ENCODE measurements around the gene ZNF780A. TPM values are rescaled to one million over a fixed set of nuclear protein-coding genes. Genes with fewer than 3 reads are reported as not detected.

The ZNF780A gene
- total and polyA plus RNA-seq, 2 of the 8 experiments (the other 6 are each of a cell fraction or from before 2014, with no cell fraction given) = 3.5 to 12.0 TPM

DNA sequence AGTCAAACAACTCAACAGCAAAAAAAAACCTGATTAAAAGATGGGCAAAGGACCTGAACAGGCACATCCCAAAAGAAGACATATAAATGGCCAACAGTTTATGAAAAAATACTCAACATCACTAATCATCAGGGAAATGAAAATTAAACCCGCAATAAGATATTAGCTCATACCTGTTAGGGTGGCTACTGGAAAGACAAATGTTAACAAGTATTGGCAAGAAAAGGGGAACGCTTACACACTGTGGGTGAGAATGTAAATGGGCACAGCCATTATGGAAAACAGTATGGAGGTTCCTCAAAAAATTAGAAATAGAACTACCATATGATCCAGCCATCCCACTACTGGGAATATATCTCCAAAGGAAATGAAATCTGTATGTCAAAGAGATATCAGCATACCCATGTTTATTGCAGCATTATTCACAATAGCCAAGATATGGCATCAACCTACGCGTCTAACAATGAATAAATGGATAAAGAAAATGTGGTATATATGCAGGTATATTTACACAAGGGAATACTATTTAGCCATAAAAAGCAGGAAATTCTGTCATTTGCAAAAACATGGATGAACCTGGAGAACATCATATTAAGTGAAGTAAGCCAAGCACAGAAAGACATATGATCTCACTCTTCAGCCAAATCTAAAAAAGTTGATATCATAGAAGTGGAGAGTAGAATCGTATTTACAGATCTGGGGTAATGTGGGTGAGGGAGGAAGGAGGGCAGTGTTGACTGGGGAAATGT, 2.3 kb downstream of the ZNF780A start:
- Histone ChIP-seq H3K14ac (ENCODE audit: insufficient read length) (no peak overlapping the region), H3K36me3 (ENCODE audit: control insufficient read depth in 2 of 4, insufficient read depth in 4 of 4, low read length in 3 of 4) (peaks cover 0 to 3% (median under 1%) of the 10 kb centered on the region in 4 experiments; a peak in 2 of 8 replicates), H3K79me2 (ENCODE audit: control insufficient read depth in 1 of 2, insufficient read depth in 2 of 2, low read length in 2 of 2) (peaks cover 0 to 35% of the 10 kb centered on the region in 2 experiments; a peak in 2 of 4 replicates), H2BK120ac (replicated peaks; ENCODE audit: low read depth, low read length) (no peak overlapping the region), H2BK5ac (ENCODE audit: low read depth, low read length) (no peak overlapping the region), H3K27me3 (replicated peaks in 1 of 4; ENCODE audit: control insufficient read depth in 3 of 4, extremely low read depth in 1 of 4, insufficient read depth in 3 of 4, low read length in 3 of 4) (no peaks in the 10 kb centered on the region; a peak in 1 of 7 replicates), H3K23ac (ENCODE audit: insufficient read length) (no peak overlapping the region), H2BK20ac (ENCODE audit: low read length) (no peak overlapping the region), H3K27ac (ENCODE audit: low read depth, low read length) (no peak overlapping the region), H3K56ac (replicated peaks; ENCODE audit: insufficient read length, low read depth, low read length) (no peak overlapping the region), H3K9ac (replicated peaks in 1 of 4; ENCODE audit: extremely low read depth in 1 of 4, low read depth in 3 of 4, low read length in 3 of 4) (no peak overlapping the region), H4K91ac (replicated peaks; ENCODE audit: insufficient read length, low read length) (no peak overlapping the region), H2AFZ (ENCODE audit: low read length) (no peak overlapping the region), H4K8ac (ENCODE audit: extremely low read depth, insufficient read depth, low read length) (no peak overlapping the region), H3K4me3 (ENCODE audit: extremely low read depth in 1 of 4, insufficient read depth in 2 of 4, low read depth in 3 of 4, low read length in 4 of 4) (no peak overlapping the region), H4K5ac (ENCODE audit: insufficient read length, low read depth, low read length) (no peak overlapping the region), H3K9me3 (ENCODE audit: insufficient read depth in 2 of 2, low read depth in 1 of 2, low read length in 1 of 2) (no peaks in the 10 kb centered on the region), H2BK12ac (ENCODE audit: low read depth, low read length) (no peak overlapping the region), H2AK5ac (ENCODE audit: low read depth, low read length) (no peak overlapping the region), H2BK15ac (ENCODE audit: low read length) (no peak overlapping the region), H3K4me1 (replicated peaks in 1 of 4; ENCODE audit: control insufficient read depth in 3 of 4, insufficient read depth in 4 of 4, low read length in 3 of 4) (peaks cover 0 to 2% (median 0%) of the 10 kb centered on the region in 4 experiments; a peak in 3 of 7 replicates), H3K79me1 (ENCODE audit: low read depth, low read length) (no peaks in the 10 kb centered on the region), H3K23me2 (ENCODE audit: low read depth, low read length) (peaks cover 5% of the 10 kb centered on the region), H3K4ac (replicated peaks; ENCODE audit: insufficient read length, low read depth, low read length) (no peak overlapping the region), H4K20me1 (replicated peaks in 1 of 2; ENCODE audit: control insufficient read depth in 1 of 2, insufficient read depth in 2 of 2, low read length in 2 of 2) (no peaks in the 10 kb centered on the region), H3K18ac (ENCODE audit: extremely low read depth, low read length) (no peak overlapping the region), H3K4me2 (ENCODE audit: insufficient read depth in 1 of 2, low read depth in 2 of 2, low read length in 2 of 2) (no peak overlapping the region; a peak in 1 of 4 replicates)
- WGBS, 2 experiments (ENCODE audit: extremely low coverage in 1 of 2, insufficient coverage in 1 of 2, insufficient read length in 1 of 2, insufficient replicate concordance in 2 of 2, low coverage in 1 of 2, low lambda C conversion rate in 2 of 2, missing lambda C conversion rate in 1 of 2) = 88% methylated on average over 5 of the region's 5 CpGs; no CpG with 5 or more reads in 1 of the 2 experiments
- no peak for DNase-seq (ENCODE audit: low read depth in 1 of 2, low spot score in 2 of 2)
- POLR2A ChIA-PET (ENCODE audit: partially characterized antibody) = no interaction called here
- CTCF ChIA-PET (ENCODE audit: partially characterized antibody) = interaction anchor here (0.9 kb wide), 1 partner anchor 53 kb away, joined by 3 read pairs; no protein-coding TSS in a partner anchor
- FAIRE-seq = no peak
- TF ChIP-seq CTBP2 (IDR thresholded peaks at IDR 0.05; ENCODE audit: borderline replicate concordance, insufficient read depth, insufficient read length, low read length) = no peak
- no peak for TF ChIP-seq HDAC2 (IDR thresholded peaks at IDR 0.05; ENCODE audit: borderline replicate concordance in 1 of 2, low read depth in 2 of 2, low read length in 2 of 2)
- no peak for TF ChIP-seq NRF1 (IDR thresholded peaks at IDR 0.05; ENCODE audit: low read depth, low read length)
- no peak for TF ChIP-seq POLR2AphosphoS5 (IDR thresholded peaks at IDR 0.05; ENCODE audit: low read depth, low read length)
- TF ChIP-seq YY1 (IDR thresholded peaks at IDR 0.05; ENCODE audit: low read depth, low read length) = no peak
- no peak for TF ChIP-seq CBX8 (IDR thresholded peaks at IDR 0.05; ENCODE audit: borderline replicate concordance, low read depth, low read length)
- no peak for TF ChIP-seq SIX5 (IDR thresholded peaks at IDR 0.05; ENCODE audit: low read depth, low read length)
- no peak for TF ChIP-seq SP2 (IDR thresholded peaks at IDR 0.05; ENCODE audit: low read length)
- TF ChIP-seq TBP (IDR thresholded peaks at IDR 0.05; ENCODE audit: low read depth, low read length) = no peak
- TF ChIP-seq RXRA (IDR thresholded peaks at IDR 0.05; ENCODE audit: insufficient read depth, low read depth, low read length) = no peak
- no peak for TF ChIP-seq JUND (IDR thresholded peaks at IDR 0.05; ENCODE audit: low read length)
- TF ChIP-seq, protein P1, sequence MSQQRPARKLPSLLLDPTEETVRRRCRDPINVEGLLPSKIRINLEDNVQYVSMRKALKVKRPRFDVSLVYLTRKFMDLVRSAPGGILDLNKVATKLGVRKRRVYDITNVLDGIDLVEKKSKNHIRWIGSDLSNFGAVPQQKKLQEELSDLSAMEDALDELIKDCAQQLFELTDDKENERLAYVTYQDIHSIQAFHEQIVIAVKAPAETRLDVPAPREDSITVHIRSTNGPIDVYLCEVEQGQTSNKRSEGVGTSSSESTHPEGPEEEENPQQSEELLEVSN (IDR thresholded peaks at IDR 0.05) = no peak

All from H1 (cell line).